ENCODE data around the gene ATF7. TPM values are rescaled to one million over a fixed set of nuclear protein-coding genes. Genes with fewer than 3 reads are reported as not detected.
"Not testable (repeated sequence)": the region's sequence is repeated elsewhere in the genome, so short reads cannot be mapped to it uniquely, and the experiment has no call there.

ATF7 gene
- total RNA-seq, 1 experiment from 2014 or later, result 26.9 TPM

DNA sequence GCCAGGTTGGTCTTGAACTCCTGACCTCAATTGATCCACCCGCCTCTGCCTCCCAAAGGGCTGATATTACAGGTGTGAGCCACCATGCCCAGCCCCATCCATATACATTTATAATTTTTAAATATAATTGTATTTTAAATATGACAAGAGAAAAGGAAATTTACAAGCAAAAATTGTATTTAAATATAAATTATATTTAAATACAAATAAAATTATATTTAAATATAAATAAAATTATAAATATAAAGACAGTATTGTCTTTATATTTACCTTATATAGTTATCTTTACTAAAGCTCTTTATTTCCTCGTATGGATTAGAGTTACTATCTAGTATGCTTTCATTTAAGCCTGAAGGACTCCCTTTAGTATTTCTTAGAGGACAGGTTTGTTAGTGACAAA is 11.9 kb upstream of the ATF7 start:
- intact Hi-C loops (cut with micrococcal nuclease; ENCODE audit: unreplicated experiment), result no loop called here
- H3K27me3 Mint-ChIP-seq (ENCODE audit: insufficient read depth, unreplicated experiment), result peaks cover 3% of the 10 kb centered on the region
- Histone ChIP-seq H3K9me3 (no peaks in the 10 kb centered on the region), H3K4me1 (no peaks in the 10 kb centered on the region), H3K27me3 (replicated peaks; ENCODE audit: control insufficient read depth, insufficient read depth, low read length) (no peaks in the 10 kb centered on the region), H3K36me3 (ENCODE audit: control insufficient read depth, insufficient read depth, low read length) (no peaks in the 10 kb centered on the region), H3K4me3 (ENCODE audit: low read depth, low read length) (no peak overlapping the region)
- no TSS peak for BruUV-seq (replicated peaks)
- POLR2A ChIA-PET, result no interaction called here
- no peaks in the 10 kb centered on the region for H3K36me3 Mint-ChIP-seq (ENCODE audit: insufficient read depth, unreplicated experiment)
- H3K4me1 Mint-ChIP-seq (ENCODE audit: low read depth, unreplicated experiment), result no peaks in the 10 kb centered on the region
- H3K4me3 Mint-ChIP-seq (ENCODE audit: unreplicated experiment), result no peak overlapping the region
- TF ChIP-seq, protein P1, sequence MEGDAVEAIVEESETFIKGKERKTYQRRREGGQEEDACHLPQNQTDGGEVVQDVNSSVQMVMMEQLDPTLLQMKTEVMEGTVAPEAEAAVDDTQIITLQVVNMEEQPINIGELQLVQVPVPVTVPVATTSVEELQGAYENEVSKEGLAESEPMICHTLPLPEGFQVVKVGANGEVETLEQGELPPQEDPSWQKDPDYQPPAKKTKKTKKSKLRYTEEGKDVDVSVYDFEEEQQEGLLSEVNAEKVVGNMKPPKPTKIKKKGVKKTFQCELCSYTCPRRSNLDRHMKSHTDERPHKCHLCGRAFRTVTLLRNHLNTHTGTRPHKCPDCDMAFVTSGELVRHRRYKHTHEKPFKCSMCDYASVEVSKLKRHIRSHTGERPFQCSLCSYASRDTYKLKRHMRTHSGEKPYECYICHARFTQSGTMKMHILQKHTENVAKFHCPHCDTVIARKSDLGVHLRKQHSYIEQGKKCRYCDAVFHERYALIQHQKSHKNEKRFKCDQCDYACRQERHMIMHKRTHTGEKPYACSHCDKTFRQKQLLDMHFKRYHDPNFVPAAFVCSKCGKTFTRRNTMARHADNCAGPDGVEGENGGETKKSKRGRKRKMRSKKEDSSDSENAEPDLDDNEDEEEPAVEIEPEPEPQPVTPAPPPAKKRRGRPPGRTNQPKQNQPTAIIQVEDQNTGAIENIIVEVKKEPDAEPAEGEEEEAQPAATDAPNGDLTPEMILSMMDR (IDR thresholded peaks at IDR 0.05; ENCODE audit: insufficient read depth in 1 of 2, low read depth in 1 of 2, low read length in 1 of 2, severe bottlenecking in 1 of 2, unreplicated experiment in 1 of 2), result no peak
- no peaks in the 10 kb centered on the region for H3K9me3 Mint-ChIP-seq (ENCODE audit: unreplicated experiment)
- no peak for DNase-seq
- CTCF ChIA-PET, result interaction anchor here (0.9 kb wide), 1 partner anchor 38 kb away, joined by 3 read pairs; the partner anchor contains the start of gene ATP5MC2
- H3K27ac Mint-ChIP-seq (ENCODE audit: unreplicated experiment), result no peak overlapping the region

DNA sequence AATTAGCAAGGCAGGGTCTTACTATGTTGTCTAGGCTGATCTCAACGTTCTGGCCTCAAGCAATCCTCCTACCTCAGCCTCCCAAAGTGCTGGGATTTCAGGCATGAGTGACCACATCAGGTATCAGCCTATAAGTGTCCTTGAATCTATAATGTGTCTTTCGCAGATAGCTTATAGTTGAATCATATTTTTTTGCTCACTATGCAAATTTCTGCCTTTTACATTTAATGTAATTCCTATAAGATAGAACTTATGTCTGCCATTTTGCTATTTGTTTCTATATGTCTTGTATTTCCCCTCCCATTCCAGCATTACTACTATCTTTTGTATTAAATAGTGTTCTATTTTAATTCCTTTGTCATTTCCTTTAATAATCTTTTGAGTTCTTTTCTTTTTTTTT is 10.5 kb upstream of the ATF7 start:
- ChIA-PET POLR2A (no interaction called here), CTCF (interaction anchor here (0.7 kb wide), 1 partner anchor 15 kb away, joined by 3 read pairs; no protein-coding TSS in a partner anchor)
- Mint-ChIP-seq H3K27me3 (ENCODE audit: insufficient read depth, unreplicated experiment) (peaks cover 3% of the 10 kb centered on the region), H3K27ac (ENCODE audit: unreplicated experiment) (no peak overlapping the region), H3K4me3 (ENCODE audit: unreplicated experiment) (no peak overlapping the region), H3K4me1 (ENCODE audit: low read depth, unreplicated experiment) (no peaks in the 10 kb centered on the region), H3K9me3 (ENCODE audit: unreplicated experiment) (no peaks in the 10 kb centered on the region), H3K36me3 (ENCODE audit: insufficient read depth, unreplicated experiment) (no peaks in the 10 kb centered on the region)
- Histone ChIP-seq H3K9me3 (no peaks in the 10 kb centered on the region), H3K36me3 (ENCODE audit: control insufficient read depth, insufficient read depth, low read length) (no peaks in the 10 kb centered on the region), H3K4me1 (no peaks in the 10 kb centered on the region), H3K27me3 (replicated peaks; ENCODE audit: control insufficient read depth, insufficient read depth, low read length) (no peaks in the 10 kb centered on the region), H3K4me3 (ENCODE audit: low read depth, low read length) (no peak overlapping the region)
- TF ChIP-seq, protein P1 (IDR thresholded peaks at IDR 0.05; ENCODE audit: insufficient read depth in 1 of 2, low read depth in 1 of 2, low read length in 1 of 2, severe bottlenecking in 1 of 2, unreplicated experiment in 1 of 2), result no peak
- intact Hi-C loops (cut with micrococcal nuclease; ENCODE audit: unreplicated experiment), result no loop called here
- no TSS peak for BruUV-seq (replicated peaks)
- no peak for DNase-seq

DNA sequence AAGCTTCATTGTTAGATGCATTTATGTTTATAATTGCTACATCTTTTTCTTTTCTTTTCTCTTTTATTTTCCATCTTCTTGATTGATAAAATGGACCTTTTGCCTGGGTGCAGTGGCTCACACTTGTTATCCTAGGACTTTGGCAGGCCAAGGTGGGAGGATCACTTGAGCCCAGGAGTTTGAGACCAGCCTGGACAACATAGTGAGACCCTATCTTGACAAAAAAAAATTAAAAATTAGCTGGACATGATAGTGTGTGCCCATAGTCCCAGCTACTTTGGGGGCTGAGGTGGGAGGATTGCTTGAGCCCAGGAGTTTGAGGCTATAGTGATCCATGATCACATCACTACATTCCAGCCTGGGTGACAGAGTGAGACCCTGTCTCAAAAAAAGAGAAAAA is 9.5 kb upstream of the ATF7 start:
- H3K4me3 ChIP-seq (ENCODE audit: low read depth, low read length); H3K27me3 Mint-ChIP-seq (ENCODE audit: insufficient read depth, unreplicated experiment); H3K4me1 ChIP-seq; H3K36me3 ChIP-seq (ENCODE audit: control insufficient read depth, insufficient read depth, low read length); H3K9me3 Mint-ChIP-seq (ENCODE audit: unreplicated experiment); DNase-seq; CTCF ChIA-PET; H3K27ac Mint-ChIP-seq (ENCODE audit: unreplicated experiment); H3K36me3 Mint-ChIP-seq (ENCODE audit: insufficient read depth, unreplicated experiment); H3K9me3 ChIP-seq; POLR2A ChIA-PET; H3K4me3 Mint-ChIP-seq (ENCODE audit: unreplicated experiment); H3K4me1 Mint-ChIP-seq (ENCODE audit: low read depth, unreplicated experiment); H3K27me3 ChIP-seq (replicated peaks; ENCODE audit: control insufficient read depth, insufficient read depth, low read length); intact Hi-C loops (cut with micrococcal nuclease; ENCODE audit: unreplicated experiment); BruUV-seq (replicated peaks): not testable (repeated sequence)

DNA sequence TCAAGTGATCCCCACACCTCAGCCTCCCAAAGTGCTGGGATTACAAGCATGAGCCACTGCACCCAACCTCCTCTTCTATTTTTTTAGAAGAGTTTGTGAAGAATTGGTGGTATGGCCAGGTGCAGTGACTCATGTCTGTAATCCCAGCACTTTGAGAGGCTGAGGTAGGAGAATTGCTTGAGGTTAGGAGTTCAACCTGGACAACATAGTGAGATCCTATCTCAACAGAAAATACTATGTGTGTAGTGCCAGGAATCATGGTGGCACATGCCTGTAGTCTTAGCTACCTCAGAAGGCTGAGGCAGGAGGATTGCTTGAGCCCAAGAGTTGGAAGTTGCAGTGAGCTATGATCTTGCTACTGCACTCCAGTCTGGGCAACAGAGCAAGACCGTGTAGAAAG is 5.5 kb upstream of the ATF7 start:
- intact Hi-C loops (cut with micrococcal nuclease; ENCODE audit: unreplicated experiment), result no loop called here
- H3K9me3 ChIP-seq, result no peaks in the 10 kb centered on the region
- CTCF ChIA-PET, result interaction anchor here (0.6 kb wide), 1 partner anchor 13 kb away, joined by 5 read pairs; no protein-coding TSS in a partner anchor
- H3K9me3 Mint-ChIP-seq (ENCODE audit: unreplicated experiment), result no peaks in the 10 kb centered on the region
- no peak for DNase-seq
- no peaks in the 10 kb centered on the region for H3K4me1 ChIP-seq
- H3K27me3 Mint-ChIP-seq (ENCODE audit: insufficient read depth, unreplicated experiment), result peaks cover 3% of the 10 kb centered on the region
- no peaks in the 10 kb centered on the region for H3K27me3 ChIP-seq (replicated peaks; ENCODE audit: control insufficient read depth, insufficient read depth, low read length)
- H3K27ac Mint-ChIP-seq (ENCODE audit: unreplicated experiment), result no peak overlapping the region
- POLR2A ChIA-PET, result no interaction called here
- TF ChIP-seq, protein P1 (IDR thresholded peaks at IDR 0.05; ENCODE audit: insufficient read depth in 1 of 2, low read depth in 1 of 2, low read length in 1 of 2, severe bottlenecking in 1 of 2, unreplicated experiment in 1 of 2), result no peak
- H3K4me1 Mint-ChIP-seq (ENCODE audit: low read depth, unreplicated experiment), result peaks cover 6% of the 10 kb centered on the region
- H3K4me3 ChIP-seq (ENCODE audit: low read depth, low read length), result no peak overlapping the region
- H3K4me3 Mint-ChIP-seq (ENCODE audit: unreplicated experiment), result no peak overlapping the region
- no TSS peak for BruUV-seq (replicated peaks)
- H3K36me3 Mint-ChIP-seq (ENCODE audit: insufficient read depth, unreplicated experiment), result no peaks in the 10 kb centered on the region
- H3K36me3 ChIP-seq (ENCODE audit: control insufficient read depth, insufficient read depth, low read length), result no peaks in the 10 kb centered on the region
